Dermis blood vessel endothelial cell (primary cell): ENCODE measurements around the gene PARP14. TPM values are rescaled to one million over a fixed set of nuclear protein-coding genes. Genes with fewer than 3 reads are reported as not detected.
"Not testable (repeated sequence)": the region's sequence is repeated elsewhere in the genome, so short reads cannot be mapped to it uniquely, and the experiment has no call there.

Source experiments
- DNase-seq: peaks from one replicate; pipeline ENCODE4 v3.0.0; 2010
- total RNA-seq: library from RNA; depleted of rRNA; stranded (reverse); fragments of >200 nt; gene quantifications from 2 replicates; pipeline ENCODE4 v1.2.3, GENCODE V29; 2014

Gene PARP14
- total RNA-seq, 1 donor from 2014 or later: 161 TPM

GRCh38 chr3:122727294-122727693 lies 46.7 kb downstream of the PARP14 start:
- DNase-seq: no peak

- no peak for DNase-seq
Measured at GRCh38 chr3:122727766-122728165, 47.1 kb downstream of the PARP14 start.

- no peak for DNase-seq
Measured at GRCh38 chr3:122728186-122728585, 47.5 kb downstream of the PARP14 start.

GRCh38 chr3:122728756-122729514 lies 48.3 kb downstream of the PARP14 start:
- no peak for DNase-seq

- DNase-seq: no peak
Measured at GRCh38 chr3:122730240-122730639, 49.6 kb downstream of the PARP14 start.

GRCh38 chr3:122732682-122733525 lies 52.3 kb downstream of the PARP14 start:
- DNase-seq: not testable (repeated sequence)

- no peak for DNase-seq
Measured at GRCh38 chr3:122739172-122739571, 58.5 kb downstream of the PARP14 start.

GRCh38 chr3:122742234-122742633 lies 61.6 kb downstream of the PARP14 start:
- no peak for DNase-seq

- no peak for DNase-seq
Measured at GRCh38 chr3:122743581-122744120, 63.0 kb downstream of the PARP14 start.

- DNase-seq: peak; percentile 3
Measured at GRCh38 chr3:122745369-122746021, 64.9 kb downstream of the PARP14 start.

GRCh38 chr3:122747295-122747694 lies 66.7 kb downstream of the PARP14 start:
- DNase-seq: not testable (repeated sequence)

GRCh38 chr3:122748347-122748746 lies 67.7 kb downstream of the PARP14 start:
- DNase-seq: no peak

- DNase-seq: peak; percentile 59
Measured at GRCh38 chr3:122754929-122755328, 74.3 kb downstream of the PARP14 start.

- no peak for DNase-seq
Measured at GRCh38 chr3:122755491-122755890, 74.9 kb downstream of the PARP14 start.

- peak; percentile 27 for DNase-seq
Measured at GRCh38 chr3:122758877-122759560, 78.4 kb downstream of the PARP14 start.

GRCh38 chr3:122760453-122761271 lies 80.0 kb downstream of the PARP14 start:
- DNase-seq: no peak

- no peak for DNase-seq
Measured at GRCh38 chr3:122766430-122766829, 85.8 kb downstream of the PARP14 start.

- no peak for DNase-seq
Measured at GRCh38 chr3:122767540-122768372, 87.1 kb downstream of the PARP14 start.

- DNase-seq: no peak
Measured at GRCh38 chr3:122770521-122771202, 90.0 kb downstream of the PARP14 start.

- DNase-seq: no peak
Measured at GRCh38 chr3:122772827-122773226, 92.2 kb downstream of the PARP14 start.
